HEK293T (cell line): Measurements from ENCODE around the gene NLRP12.
A peak's percentile ranks its signal among the peaks of the same experiment; 100 is the strongest.

Experiments
- CTCF ChIA-PET: fragments of 350-600 bp; formaldehyde crosslinking; extraction: SDS; loops from one replicate; lab custom pipeline; 2021; ENCODE audit warnings: antibody characterized with exemption, inconsistent platforms; lab: Yijun Ruan, JAX
- POLR2A ChIA-PET: fragments of 350-600 bp; formaldehyde crosslinking; extraction: SDS; loops from one replicate; lab custom pipeline; 2020; ENCODE audit warnings: antibody characterized with exemption, inconsistent platforms; lab: Yijun Ruan, JAX
- DNase-seq: peaks from one replicate; pipeline ENCODE4 v3.0.0; 2012; ENCODE audit warnings: mixed read lengths; ENCODE audit errors: extremely low spot score
- ARNT ChIP-seq: fragments of 450-650 bp; IDR thresholded peaks from 2 replicates; pipeline ENCODE4 v1.6.1; 2017; ENCODE audit warnings: mild to moderate bottlenecking
- BHLHE40 ChIP-seq: fragments of 450-650 bp; IDR thresholded peaks from 2 replicates; pipeline ENCODE4 v1.6.1; 2016; ENCODE audit warnings: mild to moderate bottlenecking, moderate library complexity, borderline replicate concordance
- CTBP1 ChIP-seq: fragments of 450-650 bp; IDR thresholded peaks from 2 replicates; pipeline ENCODE4 v1.6.1; 2016; ENCODE audit warnings: borderline replicate concordance
- ELF4 ChIP-seq: fragments of 450-650 bp; IDR thresholded peaks from 2 replicates; pipeline ENCODE4 v1.6.1; 2017; ENCODE audit warnings: antibody characterized with exemption
- FOXA1 ChIP-seq: fragments of 450-650 bp; IDR thresholded peaks from 2 replicates; pipeline ENCODE4 v1.6.1; 2016; ENCODE audit warnings: mild to moderate bottlenecking
- FOXK2 ChIP-seq: fragments of 450-650 bp; IDR thresholded peaks from 2 replicates; pipeline ENCODE4 v1.6.1; 2016; ENCODE audit warnings: mild to moderate bottlenecking
- FOXM1 ChIP-seq: fragments of 450-650 bp; IDR thresholded peaks from 2 replicates; pipeline ENCODE4 v1.6.1; 2017; ENCODE audit warnings: mild to moderate bottlenecking, borderline replicate concordance
- HDGF ChIP-seq: fragments of 450-650 bp; IDR thresholded peaks from 2 replicates; pipeline ENCODE4 v1.6.1; 2017; ENCODE audit warnings: antibody characterized with exemption, borderline replicate concordance
- L3MBTL2 ChIP-seq: fragments of 450-650 bp; conservative IDR thresholded peaks from 2 replicates; pipeline ENCODE4 v1.6.1; 2016; ENCODE audit warnings: mild to moderate bottlenecking
- LEF1 ChIP-seq: fragments of 450-650 bp; IDR thresholded peaks from 2 replicates; pipeline ENCODE4 v1.6.1; 2017; ENCODE audit warnings: mild to moderate bottlenecking, borderline replicate concordance
- NFRKB ChIP-seq: fragments of 450-650 bp; IDR thresholded peaks from 2 replicates; pipeline ENCODE4 v1.6.1; 2016; ENCODE audit warnings: mild to moderate bottlenecking, moderate library complexity
- PKNOX1 ChIP-seq: fragments of 450-650 bp; IDR thresholded peaks from 2 replicates; pipeline ENCODE4 v1.6.1; 2016
- SP1 ChIP-seq: fragments of 450-650 bp; IDR thresholded peaks from 2 replicates; pipeline ENCODE4 v1.6.1; 2017
- SUZ12 ChIP-seq: fragments of 450-650 bp; IDR thresholded peaks from 2 replicates; pipeline ENCODE4 v1.6.1; 2016; ENCODE audit warnings: mild to moderate bottlenecking
- TARDBP ChIP-seq: fragments of 450-650 bp; IDR thresholded peaks from 2 replicates; pipeline ENCODE4 v1.6.1; 2016
- ZNF384 ChIP-seq: fragments of 450-650 bp; IDR thresholded peaks from 2 replicates; pipeline ENCODE4 v1.6.1; 2016

NLRP12 gene

GRCh38 chr19:53819861-53820260 is 4.3 kb downstream of the NLRP12 start:
- no peak for DNase-seq
- TF ChIP-seq CTBP1 = no peak
- TF ChIP-seq FOXA1 = no peak
- no peak for TF ChIP-seq SUZ12
- no peak for TF ChIP-seq PKNOX1
- no peak for TF ChIP-seq FOXK2
- no peak for TF ChIP-seq TARDBP
- ChIA-PET CTCF (interaction anchor here (1.2 kb wide), 1 partner anchor 27 kb away, joined by 3 read pairs; no protein-coding TSS in a partner anchor), POLR2A (no interaction called here)

- DNase-seq = no peak
- ChIA-PET CTCF (no interaction called here), POLR2A (no interaction called here)
- TF ChIP-seq NFRKB (no peak), CTBP1 (no peak)
Measured at GRCh38 chr19:53818756-53819155, 5.4 kb downstream of the NLRP12 start.

- ChIA-PET POLR2A (no interaction called here), CTCF (no interaction called here)
- TF ChIP-seq FOXA1 = no peak
- TF ChIP-seq LEF1 = no peak
- TF ChIP-seq HDGF = no peak
- no peak for TF ChIP-seq ELF4
- no peak for TF ChIP-seq SUZ12
- no peak for TF ChIP-seq PKNOX1
- TF ChIP-seq FOXK2 = no peak
- TF ChIP-seq NFRKB = no peak
- TF ChIP-seq ZNF384 = no peak
- no peak for TF ChIP-seq L3MBTL2
- TF ChIP-seq CTBP1 = no peak
- TF ChIP-seq BHLHE40 = no peak
- TF ChIP-seq FOXM1 = no peak
- TF ChIP-seq ARNT = no peak
- no peak for TF ChIP-seq SP1
- DNase-seq = no peak
Measured at GRCh38 chr19:53813996-53814395, 10.1 kb downstream of the NLRP12 start.

GRCh38 chr19:53812335-53812734 is 11.8 kb downstream of the NLRP12 start:
- peak; percentile 13 for DNase-seq
- TF ChIP-seq FOXM1 (no peak), FOXA1 (no peak)
- CTCF ChIA-PET = interaction anchor here (0.7 kb wide), 1 partner anchor 233 kb away, joined by 3 read pairs; no protein-coding TSS in a partner anchor
- POLR2A ChIA-PET = no interaction called here

- POLR2A ChIA-PET = no interaction called here
- no peak for TF ChIP-seq LEF1
- TF ChIP-seq L3MBTL2 = no peak
- no peak for TF ChIP-seq ELF4
- no peak for TF ChIP-seq FOXM1
- TF ChIP-seq TARDBP = no peak
- TF ChIP-seq NFRKB = no peak
- no peak for TF ChIP-seq SUZ12
- TF ChIP-seq PKNOX1 = no peak
- no peak for TF ChIP-seq SP1
- no peak for TF ChIP-seq ARNT
- TF ChIP-seq HDGF = no peak
- TF ChIP-seq ZNF384 = no peak
- TF ChIP-seq FOXA1 = no peak
- TF ChIP-seq CTBP1 = no peak
- TF ChIP-seq FOXK2 = no peak
- no peak for TF ChIP-seq BHLHE40
- CTCF ChIA-PET = interaction anchor here (0.7 to 2.0 kb wide), 2 partner anchors 18 to 326 kb away, joined by 3 to 5 read pairs; no protein-coding TSS in a partner anchor
- DNase-seq = no peak
Measured at GRCh38 chr19:53810891-53811290, 13.2 kb downstream of the NLRP12 start.

GRCh38 chr19:53810187-53810546 is 13.9 kb downstream of the NLRP12 start:
- TF ChIP-seq PKNOX1 (no peak), SUZ12 (no peak), SP1 (no peak), BHLHE40 (no peak), FOXK2 (no peak), CTBP1 (no peak), FOXM1 (no peak), LEF1 (no peak), ARNT (no peak), TARDBP (no peak), FOXA1 (no peak), NFRKB (no peak)
- CTCF ChIA-PET = interaction anchor here (2.0 kb wide), 1 partner anchor 17 kb away, joined by 5 read pairs; no protein-coding TSS in a partner anchor
- POLR2A ChIA-PET = interaction anchor here (0.8 kb wide), 1 partner anchor 170 kb away, joined by 3 read pairs; no protein-coding TSS in a partner anchor
- DNase-seq = no peak
